ENCODE results near the gene STMN3. TPM values are rescaled to one million over a fixed set of nuclear protein-coding genes. Genes with fewer than 3 reads are reported as not detected.
A peak's percentile ranks its signal among the peaks of the same experiment; 100 is the strongest.
"Not testable (repeated sequence)": the region's sequence is repeated elsewhere in the genome, so short reads cannot be mapped to it uniquely, and the experiment has no call there.

Gene STMN3
- total RNA-seq, 4 donors from 2014 or later: 0.51 to 1.9 (median 0.88) TPM

DNA sequence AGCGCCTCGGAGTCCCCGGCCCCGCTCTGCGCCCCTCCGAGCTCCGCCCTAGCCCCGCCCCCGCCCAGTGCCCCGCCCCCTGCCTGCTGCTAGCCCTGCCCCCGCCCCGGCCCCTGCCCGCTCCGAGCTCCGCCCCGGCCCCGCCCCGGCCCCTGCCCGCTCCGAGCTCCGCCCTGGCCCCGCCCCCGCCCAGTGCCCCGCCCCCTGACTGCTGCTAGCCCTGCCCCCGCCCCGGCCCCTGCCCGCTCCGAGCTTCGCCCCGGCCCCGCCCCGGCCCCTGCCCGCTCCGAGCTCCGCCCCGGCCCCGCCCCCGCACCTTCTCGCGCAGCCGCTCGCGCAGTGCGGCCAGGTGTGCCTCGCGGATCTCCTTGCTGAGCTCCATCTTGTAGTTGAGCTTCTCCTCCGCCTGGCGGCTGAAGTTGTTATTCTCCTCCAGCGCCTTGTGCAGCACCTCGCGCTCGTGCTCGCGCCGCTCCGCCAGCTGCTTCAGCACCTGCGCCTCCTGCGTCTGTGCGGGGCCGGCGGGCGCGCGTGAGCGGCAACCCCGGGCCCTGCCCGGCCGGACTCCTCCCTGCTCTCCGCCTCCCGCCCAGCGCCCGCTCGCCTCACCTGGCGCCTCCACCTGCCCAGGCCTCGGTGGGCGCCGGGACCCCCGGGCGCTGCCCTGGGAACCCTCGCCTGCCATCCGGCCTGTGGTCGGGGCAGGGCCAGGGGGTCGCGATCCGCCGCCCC lies 11.3 kb downstream of the STMN3 start:
- intact Hi-C loops (cut with DNase I; ENCODE audit: low total_unique reads): loop anchor here (1.0 to 5.0 kb wide), 3 partner anchors 15 to 95 kb away; partner anchors contain the start of genes GMEB2, LIME1, RTEL1 and SLC2A4RG
- in situ Hi-C loops (cut with MboI; ENCODE audit: low sequenced_read_pairs in 4 of 4): loop anchor here in 1 of 4 donors (25.0 kb wide), 1 partner anchor 105 kb away; the partner anchor contains the start of genes PTK6 and SRMS
- TF ChIP-seq, protein P1, sequence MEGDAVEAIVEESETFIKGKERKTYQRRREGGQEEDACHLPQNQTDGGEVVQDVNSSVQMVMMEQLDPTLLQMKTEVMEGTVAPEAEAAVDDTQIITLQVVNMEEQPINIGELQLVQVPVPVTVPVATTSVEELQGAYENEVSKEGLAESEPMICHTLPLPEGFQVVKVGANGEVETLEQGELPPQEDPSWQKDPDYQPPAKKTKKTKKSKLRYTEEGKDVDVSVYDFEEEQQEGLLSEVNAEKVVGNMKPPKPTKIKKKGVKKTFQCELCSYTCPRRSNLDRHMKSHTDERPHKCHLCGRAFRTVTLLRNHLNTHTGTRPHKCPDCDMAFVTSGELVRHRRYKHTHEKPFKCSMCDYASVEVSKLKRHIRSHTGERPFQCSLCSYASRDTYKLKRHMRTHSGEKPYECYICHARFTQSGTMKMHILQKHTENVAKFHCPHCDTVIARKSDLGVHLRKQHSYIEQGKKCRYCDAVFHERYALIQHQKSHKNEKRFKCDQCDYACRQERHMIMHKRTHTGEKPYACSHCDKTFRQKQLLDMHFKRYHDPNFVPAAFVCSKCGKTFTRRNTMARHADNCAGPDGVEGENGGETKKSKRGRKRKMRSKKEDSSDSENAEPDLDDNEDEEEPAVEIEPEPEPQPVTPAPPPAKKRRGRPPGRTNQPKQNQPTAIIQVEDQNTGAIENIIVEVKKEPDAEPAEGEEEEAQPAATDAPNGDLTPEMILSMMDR (IDR thresholded peaks at IDR 0.05 in 4 of 5, conservative IDR thresholded peaks at IDR 0.05 in 1 of 5): peak in 4 of 5 experiments; percentile 39 to 67 (median 48)
- TF ChIP-seq POLR2A (IDR thresholded peaks at IDR 0.05): no peak
- Histone ChIP-seq H3K36me3 (no peaks in the 10 kb centered on the region), H3K4me1 (peaks cover 9 to 10% of the 10 kb centered on the region in 2 donors), H3K9me3 (no peaks in the 10 kb centered on the region), H3K27ac (peak overlapping the region; percentile 72 to 78 (median 76)), H3K4me3 (peak overlapping the region; percentile 60 to 70 (median 62)), H3K27me3 (no peaks in the 10 kb centered on the region)
- peak; percentile 82 to 83 for DNase-seq
- peak; percentile 80 to 82 for ATAC-seq

DNA sequence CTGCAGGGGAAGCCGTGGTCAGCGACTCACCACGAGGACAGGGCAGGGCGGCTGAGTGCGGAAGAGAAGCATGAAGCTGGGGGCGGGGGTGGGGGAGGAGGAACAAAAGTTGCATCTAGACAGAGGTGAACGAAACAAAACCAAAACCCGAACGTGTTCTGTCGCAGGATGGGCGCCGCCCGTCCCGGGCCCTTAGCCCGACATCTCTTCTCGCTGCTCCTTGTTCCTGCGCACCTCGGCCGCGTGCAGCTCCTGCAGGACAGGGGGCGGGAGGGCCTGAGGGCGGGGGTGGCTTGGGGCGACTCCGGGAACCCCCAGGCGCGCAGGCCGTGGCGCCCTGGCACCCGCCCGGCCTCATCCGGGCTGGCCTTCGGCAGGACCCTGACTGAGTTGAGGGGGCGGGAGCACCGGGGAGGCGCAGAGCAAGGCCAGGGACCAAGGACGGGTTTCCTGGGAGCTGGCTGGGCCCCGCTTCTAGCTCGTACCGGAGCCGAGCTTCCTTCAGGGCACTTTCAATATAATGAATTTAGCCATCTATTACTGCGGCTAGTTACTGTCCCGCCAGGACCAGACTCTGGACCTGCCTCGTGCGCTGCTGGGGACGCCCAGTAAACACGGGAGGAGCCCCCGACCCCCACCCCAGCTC lies 12.0 kb downstream of the STMN3 start:
- Histone ChIP-seq H3K36me3 (no peaks in the 10 kb centered on the region), H3K27me3 (no peaks in the 10 kb centered on the region), H3K27ac (peak overlapping the region; percentile 71 to 75 (median 73)), H3K9me3 (no peaks in the 10 kb centered on the region), H3K4me1 (peaks cover 9 to 10% of the 10 kb centered on the region in 2 donors), H3K4me3 (peak overlapping the region; percentile 51 to 64 (median 59))
- ATAC-seq: peak; percentile 35 to 49
- DNase-seq: no peak
- in situ Hi-C loops (cut with MboI; ENCODE audit: low sequenced_read_pairs in 4 of 4) (loop anchor here in 1 of 4 donors (25.0 kb wide), 1 partner anchor 104 kb away; the partner anchor contains the start of genes PTK6 and SRMS), intact Hi-C loops (cut with DNase I; ENCODE audit: low total_unique reads) (loop anchor here (1.0 to 5.0 kb wide), 2 partner anchors 14 to 96 kb away; partner anchors contain the start of genes GMEB2, LIME1 and SLC2A4RG)
- TF ChIP-seq, protein P1 (IDR thresholded peaks at IDR 0.05 in 4 of 5, conservative IDR thresholded peaks at IDR 0.05 in 1 of 5): no peak
- peak in 1 of 2 donors; percentile 8 for TF ChIP-seq POLR2A (IDR thresholded peaks at IDR 0.05)

DNA sequence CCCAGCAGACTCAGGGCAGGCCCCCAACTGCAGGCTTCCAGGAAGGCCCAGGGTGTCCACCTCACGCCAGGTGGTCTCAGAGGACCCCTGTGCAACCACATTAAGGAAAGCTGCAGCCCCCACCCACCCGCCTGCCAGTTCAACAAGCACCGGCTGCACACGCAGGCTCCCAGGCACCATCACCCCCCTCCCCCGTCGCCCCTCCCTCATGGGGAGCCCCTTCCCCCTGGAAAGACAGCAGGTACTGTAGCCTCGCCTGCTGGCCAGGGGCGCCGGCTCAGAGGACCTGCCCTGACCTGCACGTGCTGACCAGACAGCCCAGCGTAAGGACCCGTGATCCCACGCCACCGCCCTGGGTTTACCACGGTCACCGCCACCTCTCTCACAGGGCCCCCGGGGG lies 12.5 kb downstream of the STMN3 start:
- intact Hi-C loops (cut with DNase I; ENCODE audit: low total_unique reads): loop anchor here (1.0 to 5.0 kb wide), 2 partner anchors 13 to 97 kb away; partner anchors contain the start of genes GMEB2, LIME1 and SLC2A4RG
- H3K9me3 ChIP-seq, H3K4me1 ChIP-seq, DNase-seq, ATAC-seq, H3K27me3 ChIP-seq, H3K36me3 ChIP-seq: not testable (repeated sequence)
- in situ Hi-C loops (cut with MboI; ENCODE audit: low sequenced_read_pairs in 4 of 4): loop anchor here in 1 of 4 donors (25.0 kb wide), 1 partner anchor 103 kb away; the partner anchor contains the start of genes PTK6 and SRMS
- H3K4me3 ChIP-seq: peak overlapping the region in 2 of 4 donors; percentile 7 to 60
- H3K27ac ChIP-seq: peak overlapping the region in 3 of 4 donors; percentile 75 to 80 (median 79)

DNA sequence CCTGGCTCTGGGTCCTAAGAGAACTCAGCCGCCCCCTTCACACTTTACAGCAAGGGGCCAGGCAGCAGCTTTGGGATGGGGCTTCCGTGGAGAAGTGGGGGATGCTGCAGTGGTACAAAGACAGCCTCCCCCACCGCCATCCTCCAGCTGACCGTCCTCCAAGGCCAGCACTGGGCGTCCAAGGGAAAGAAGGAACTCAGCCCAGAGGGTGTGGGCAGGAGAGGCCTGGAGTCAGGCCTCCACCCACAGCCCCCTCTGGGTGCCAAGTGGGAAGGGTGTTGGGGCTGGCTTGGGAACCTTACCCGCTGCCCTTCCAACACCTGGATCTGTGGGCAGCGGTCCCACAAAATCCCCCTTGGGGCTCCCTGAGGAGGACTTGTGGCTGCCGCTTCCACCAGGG lies 13.1 kb downstream of the STMN3 start:
- no peak for DNase-seq
- in situ Hi-C loops (cut with MboI; ENCODE audit: low sequenced_read_pairs in 4 of 4): loop anchor here in 1 of 4 donors (25.0 kb wide), 1 partner anchor 103 kb away; the partner anchor contains the start of genes PTK6 and SRMS
- Histone ChIP-seq H3K9me3 (no peaks in the 10 kb centered on the region), H3K4me1 (peaks cover 9 to 10% of the 10 kb centered on the region in 2 donors), H3K4me3 (peak overlapping the region in 2 of 4 donors; percentile 7 to 60), H3K27ac (peak overlapping the region; percentile 3 to 80 (median 77)), H3K27me3 (no peaks in the 10 kb centered on the region), H3K36me3 (no peaks in the 10 kb centered on the region)
- ATAC-seq: no peak
- intact Hi-C loops (cut with DNase I; ENCODE audit: low total_unique reads): loop anchor here (5.0 kb wide), 1 partner anchor 97 kb away; the partner anchor contains the start of genes LIME1 and SLC2A4RG
- TF ChIP-seq POLR2A (IDR thresholded peaks at IDR 0.05): no peak
- TF ChIP-seq, protein P1 (IDR thresholded peaks at IDR 0.05 in 4 of 5, conservative IDR thresholded peaks at IDR 0.05 in 1 of 5): no peak

Data from gastrocnemius medialis (tissue), 4 donors.